ENCODE results near the gene CHFR.
"Not testable (repeated sequence)": the region's sequence is repeated elsewhere in the genome, so short reads cannot be mapped to it uniquely, and the experiment has no call there.

The CHFR gene

DNA sequence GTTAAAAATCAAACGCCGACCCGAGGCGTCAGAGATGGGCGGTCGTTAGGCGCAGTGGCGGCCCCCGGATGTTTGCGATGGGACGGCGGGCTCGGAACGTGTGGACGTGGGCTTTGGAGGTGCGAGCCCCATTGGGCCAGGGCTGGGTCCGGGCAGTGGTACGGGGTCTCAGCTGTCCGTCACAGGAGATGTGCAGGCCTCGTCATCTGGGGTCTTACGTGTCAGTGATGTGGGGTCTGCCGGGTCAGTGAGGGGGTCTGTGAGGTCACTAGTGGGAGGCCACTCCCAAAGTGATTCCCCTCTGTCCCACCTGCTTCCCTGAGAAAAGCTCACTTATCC lies 21.6 kb upstream of the CHFR start:
- H3K27me3 ChIP-seq: no peaks in the 10 kb centered on the region
- peaks cover 0 to 36% (median 2%) of the 10 kb centered on the region in 3 donors for H3K9me3 ChIP-seq

DNA sequence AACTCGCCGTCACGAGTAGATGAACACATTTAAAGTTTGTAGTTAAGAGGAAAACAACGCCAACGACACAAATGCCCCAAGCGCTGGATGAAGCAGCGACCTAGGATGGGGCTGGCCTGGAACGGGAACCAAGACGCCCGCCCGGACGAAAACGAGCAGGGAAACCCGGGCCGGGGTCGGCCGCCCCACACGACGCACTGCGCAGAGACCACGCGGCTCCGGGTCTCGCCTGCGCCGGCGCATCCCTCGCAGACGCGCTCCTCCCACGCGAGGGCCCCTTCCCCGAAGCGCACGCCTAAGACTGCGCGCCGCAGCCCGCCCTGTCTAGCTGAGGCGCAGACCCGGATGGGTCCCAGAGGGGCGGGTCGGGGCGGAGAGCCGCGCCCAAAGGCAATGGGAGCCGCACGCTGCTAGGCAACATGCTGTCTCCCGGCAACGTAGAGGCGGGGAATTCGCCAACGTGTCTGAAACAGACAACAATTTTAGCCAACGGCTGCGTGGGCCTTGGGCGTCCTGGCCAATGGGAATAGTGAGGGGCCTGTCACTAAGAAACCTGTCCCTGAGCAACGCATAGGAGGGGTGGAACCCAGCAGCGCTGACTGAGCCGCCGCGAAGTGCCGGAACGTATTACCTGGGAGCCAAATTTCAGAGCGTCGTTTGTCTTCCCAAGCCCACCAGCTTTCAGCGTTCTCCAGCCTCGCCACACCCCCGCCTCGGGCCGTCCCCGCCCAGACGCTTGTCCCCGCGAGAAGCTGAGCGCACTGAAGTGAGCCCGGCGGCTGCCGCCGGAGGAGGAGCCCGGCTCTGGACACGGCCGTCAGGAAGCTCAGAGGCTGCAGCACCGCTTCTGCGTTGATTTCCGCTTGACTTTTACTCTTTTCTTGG lies 21.0 kb upstream of the CHFR start:
- H3K36me3 ChIP-seq: peaks cover 0 to 5% (median 5%) of the 10 kb centered on the region in 3 donors
- H3K27ac ChIP-seq: peak overlapping the region; percentile 82 to 88
- peaks cover 0 to 15% (median 10%) of the 10 kb centered on the region in 4 donors for H3K4me1 ChIP-seq
- peak overlapping the region; percentile 55 to 70 for H3K4me3 ChIP-seq
- peak; percentile 95 to 98 for DNase-seq
- peaks cover 0 to 30% (median 2%) of the 10 kb centered on the region in 3 donors for H3K9me3 ChIP-seq
- intact Hi-C loops (cut with DNase I; ENCODE audit: low total_unique reads): loop anchor here (5.0 to 10.0 kb wide), 2 partner anchors 49 to 144 kb away; partner anchors contain the start of genes ANKLE2 and ZNF605
- TF ChIP-seq, protein P1, sequence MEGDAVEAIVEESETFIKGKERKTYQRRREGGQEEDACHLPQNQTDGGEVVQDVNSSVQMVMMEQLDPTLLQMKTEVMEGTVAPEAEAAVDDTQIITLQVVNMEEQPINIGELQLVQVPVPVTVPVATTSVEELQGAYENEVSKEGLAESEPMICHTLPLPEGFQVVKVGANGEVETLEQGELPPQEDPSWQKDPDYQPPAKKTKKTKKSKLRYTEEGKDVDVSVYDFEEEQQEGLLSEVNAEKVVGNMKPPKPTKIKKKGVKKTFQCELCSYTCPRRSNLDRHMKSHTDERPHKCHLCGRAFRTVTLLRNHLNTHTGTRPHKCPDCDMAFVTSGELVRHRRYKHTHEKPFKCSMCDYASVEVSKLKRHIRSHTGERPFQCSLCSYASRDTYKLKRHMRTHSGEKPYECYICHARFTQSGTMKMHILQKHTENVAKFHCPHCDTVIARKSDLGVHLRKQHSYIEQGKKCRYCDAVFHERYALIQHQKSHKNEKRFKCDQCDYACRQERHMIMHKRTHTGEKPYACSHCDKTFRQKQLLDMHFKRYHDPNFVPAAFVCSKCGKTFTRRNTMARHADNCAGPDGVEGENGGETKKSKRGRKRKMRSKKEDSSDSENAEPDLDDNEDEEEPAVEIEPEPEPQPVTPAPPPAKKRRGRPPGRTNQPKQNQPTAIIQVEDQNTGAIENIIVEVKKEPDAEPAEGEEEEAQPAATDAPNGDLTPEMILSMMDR (IDR thresholded peaks at IDR 0.05): peak in 1 of 2 experiments; percentile 9
- no peaks in the 10 kb centered on the region for H3K27me3 ChIP-seq

More for the DNA sequence above, 21.6 kb upstream of the CHFR start:
- no peak for DNase-seq
- peak overlapping the region; percentile 55 to 70 for H3K4me3 ChIP-seq
- intact Hi-C loops (cut with DNase I; ENCODE audit: low total_unique reads): loop anchor here (5.0 to 10.0 kb wide), 2 partner anchors 48 to 144 kb away; partner anchors contain the start of genes ANKLE2 and ZNF605
- TF ChIP-seq, protein P1 (IDR thresholded peaks at IDR 0.05): no peak
- peak overlapping the region; percentile 82 to 88 for H3K27ac ChIP-seq
- H3K36me3 ChIP-seq: peaks cover 0 to 5% (median 5%) of the 10 kb centered on the region in 3 donors
- H3K4me1 ChIP-seq: peaks cover 0 to 15% (median 10%) of the 10 kb centered on the region in 4 donors

DNA sequence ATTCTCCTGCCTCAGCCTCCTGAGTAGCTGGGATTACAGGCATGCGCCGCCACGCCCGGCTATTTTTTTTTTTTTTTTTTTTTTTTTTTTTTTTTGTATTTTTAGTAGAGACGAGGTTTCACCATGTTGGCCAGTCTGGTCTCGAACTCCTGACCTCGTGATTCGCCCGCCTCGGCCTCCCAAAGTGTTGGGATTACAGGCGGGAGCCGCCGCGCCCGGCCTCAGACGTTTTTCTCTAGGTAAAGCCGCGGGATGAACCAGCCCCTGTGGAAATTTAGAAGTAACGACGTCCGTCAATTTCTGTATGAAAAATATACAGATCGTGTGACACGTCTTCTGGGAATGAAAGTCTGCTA lies 20.4 kb upstream of the CHFR start:
- peak overlapping the region; percentile 82 to 88 for H3K27ac ChIP-seq
- peaks cover 0 to 15% (median 10%) of the 10 kb centered on the region in 4 donors for H3K4me1 ChIP-seq
- not testable (repeated sequence) for H3K27me3 ChIP-seq, H3K36me3 ChIP-seq
- peaks cover 0 to 27% (median 2%) of the 10 kb centered on the region in 3 donors for H3K9me3 ChIP-seq
- peak in 1 of 2 donors; percentile 68 for DNase-seq
- peak overlapping the region; percentile 55 to 70 for H3K4me3 ChIP-seq
- intact Hi-C loops (cut with DNase I; ENCODE audit: low total_unique reads): loop anchor here (5.0 to 10.0 kb wide), 2 partner anchors 50 to 143 kb away; partner anchors contain the start of genes ANKLE2 and ZNF605

DNA sequence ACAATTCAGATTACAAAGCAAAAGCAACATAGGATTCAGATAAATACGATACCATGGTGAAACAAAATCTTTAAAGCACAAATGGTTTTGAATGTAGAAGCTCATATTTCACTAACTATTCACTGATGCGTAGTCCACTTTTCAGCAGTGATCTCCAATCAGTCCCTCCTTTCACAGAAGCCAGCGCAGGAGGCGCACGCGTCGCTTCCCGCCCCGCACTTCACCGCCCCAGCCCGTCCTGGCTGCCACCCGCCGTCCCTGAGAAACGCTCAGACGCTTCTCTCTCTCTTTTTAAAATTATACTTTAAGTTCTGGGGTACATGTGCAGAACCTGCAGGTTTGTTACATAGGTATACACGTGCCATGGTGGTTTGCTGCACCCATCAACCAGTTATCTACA lies 19.8 kb upstream of the CHFR start:
- Histone ChIP-seq H3K27me3 (no peaks in the 10 kb centered on the region), H3K27ac (peak overlapping the region; percentile 82 to 88), H3K4me1 (peaks cover 0 to 15% (median 10%) of the 10 kb centered on the region in 4 donors), H3K9me3 (peaks cover 0 to 24% (median 2%) of the 10 kb centered on the region in 3 donors), H3K36me3 (peaks cover 0 to 5% (median 5%) of the 10 kb centered on the region in 3 donors), H3K4me3 (peak overlapping the region; percentile 55 to 70)
- TF ChIP-seq, protein P1 (IDR thresholded peaks at IDR 0.05): no peak
- intact Hi-C loops (cut with DNase I; ENCODE audit: low total_unique reads): loop anchor here (5.0 to 10.0 kb wide), 2 partner anchors 50 to 142 kb away; partner anchors contain the start of genes ANKLE2 and ZNF605
- no peak for DNase-seq

DNA sequence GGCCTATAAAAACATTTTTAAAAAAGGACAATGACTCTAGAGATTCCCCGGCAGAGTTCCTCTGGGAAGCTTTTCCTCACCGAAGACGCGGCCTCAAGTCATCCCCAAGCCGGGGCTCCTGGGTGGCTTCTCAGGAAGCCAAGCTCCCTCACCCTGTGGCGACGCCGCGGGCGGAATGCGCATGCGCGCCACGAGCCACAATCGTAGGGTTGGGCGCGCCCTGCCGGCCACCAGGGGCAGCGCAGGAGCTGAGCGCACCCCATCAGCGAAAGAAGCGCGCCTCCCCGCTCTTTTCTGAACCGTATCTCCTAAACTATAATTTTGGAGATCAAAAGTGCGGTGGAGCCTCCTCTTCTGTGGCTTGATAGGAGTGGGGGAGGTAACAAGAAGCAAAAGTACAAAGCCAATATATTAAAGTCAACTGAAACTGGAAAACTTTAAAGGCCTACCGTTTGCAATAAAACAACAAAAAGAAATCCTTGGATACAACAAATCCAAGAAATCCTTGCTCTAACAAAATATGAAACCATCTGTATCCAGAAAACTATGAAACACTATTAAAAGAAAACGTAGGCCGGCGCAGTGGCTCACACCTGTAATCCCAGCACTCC lies 17.4 kb upstream of the CHFR start:
- Histone ChIP-seq H3K27ac (no peak overlapping the region), H3K4me3 (peak overlapping the region; percentile 17 to 34), H3K9me3 (peaks cover 0 to 8% (median 0%) of the 10 kb centered on the region in 3 donors), H3K36me3 (no peaks in the 10 kb centered on the region), H3K4me1 (peaks cover 0 to 15% (median 10%) of the 10 kb centered on the region in 4 donors), H3K27me3 (no peaks in the 10 kb centered on the region)
- TF ChIP-seq, protein P1 (IDR thresholded peaks at IDR 0.05): peak; percentile 79 to 81
- DNase-seq: peak; percentile 71 to 87
- intact Hi-C loops (cut with DNase I; ENCODE audit: low total_unique reads): loop anchor here (5.0 to 10.0 kb wide), 2 partner anchors 52 to 140 kb away; partner anchors contain the start of genes ANKLE2 and ZNF605

Measured in tibial artery (tissue), 4 donors.